HCT116 (cell line): ENCODE data around the gene SIT1. TPM values are rescaled to one million over a fixed set of nuclear protein-coding genes. Genes with fewer than 3 reads are reported as not detected.

ENCODE experiments used
- ATAC-seq: fragments of 200-7000 bp; cut with Tn5 transposase; 2 replicates; pipeline ENCODE4 v1.9.1; 2020; ENCODE audit warnings: mild to moderate bottlenecking, moderate library complexity
- BruUV-seq: library from RNA; stranded (reverse); fragments of 400-500 nt; replicated peaks from 2 replicates; lab custom pipeline; 2021; lab: Mats Ljungman, UMichigan
- CTCF ChIA-PET: fragments of 300-600 bp; sonication (Branson Sonifier 250); formaldehyde crosslinking; loops from one replicate; lab custom pipeline; 2021; ENCODE audit warnings: antibody characterized with exemption; lab: Charles Lee
- POLR2A ChIA-PET: fragments of 300-600, 350-600 bp; sonication (Branson Sonifier 250); formaldehyde crosslinking; loops from one replicate; lab custom pipeline; 2021; ENCODE audit warnings: antibody characterized with exemption; lab: Charles Lee
- RAD21 ChIA-PET, 2 experiments: fragments of 300-600 bp; sonication (Branson Sonifier 250); formaldehyde crosslinking; loops; one replicate each; lab custom pipeline; 2023; ENCODE audit warnings: low total read pairs in 2 of 2; ENCODE audit not compliant: uncharacterized antibody in 2 of 2, unreplicated experiment in 2 of 2, low non-redundant PET in 1 of 2; lab: Charles Lee
- DNase-seq: peaks from one replicate; pipeline ENCODE4 v3.0.0-alpha.2; 2010; ENCODE audit warnings: low read depth, low spot score
- H2AFZ ChIP-seq: fragments of 200-600 bp; shearing (Covaris generic), sonication (generic); 2 replicates; pipeline ENCODE4 v1.6.1; 2017; ENCODE audit warnings: low read depth, mixed run types, mixed read lengths, antibody characterized with exemption, low read length; ENCODE audit not compliant: poor library complexity, severe bottlenecking
- H3K27ac ChIP-seq: 2 replicates; pipeline ENCODE4 v1.5.1; 2012; ENCODE audit warnings: low read depth, low read length
- H3K27me3 ChIP-seq: fragments of 200-600 bp; sonication (generic); 2 replicates; pipeline ENCODE4 v1.6.1; 2016; ENCODE audit warnings: mixed run types, low read length, mixed read lengths; ENCODE audit not compliant: insufficient read depth
- H3K36me3 ChIP-seq, 2 experiments: fragments of 200-500 bp in 1 of 2; fragments of 200-600 bp in 1 of 2; sonication (Bioruptor generic) in 1 of 2; sonication (generic) in 1 of 2; 2 replicates each; pipeline versions ENCODE4 v1.5.1 to v1.6.1; 2014 to 2016; ENCODE audit warnings: low read length in 2 of 2, inconsistent platforms in 1 of 2, mixed read lengths in 1 of 2, mixed run types in 1 of 2; ENCODE audit not compliant: insufficient read depth in 2 of 2, control insufficient read depth in 1 of 2
- H3K4me1 ChIP-seq, 2 experiments: fragments of 200-600 bp in 1 of 2; sonication (generic) in 1 of 2; 2 replicates each; pipeline versions ENCODE4 v1.5.1 to v1.6.1; 2012 to 2017; ENCODE audit warnings: low read length in 2 of 2, inconsistent platforms in 1 of 2, mild to moderate bottlenecking in 1 of 2, mixed read lengths in 1 of 2, mixed run types in 1 of 2, moderate library complexity in 1 of 2; ENCODE audit not compliant: insufficient read depth in 2 of 2, control insufficient read depth in 1 of 2
- H3K4me2 ChIP-seq: fragments of 200-600 bp; sonication (generic); 2 replicates; pipeline ENCODE4 v1.6.1; 2017; ENCODE audit warnings: mixed run types, low read length, mixed read lengths
- H3K4me3 ChIP-seq, 2 experiments: fragments of 200-600 bp in 1 of 2; sonication (generic) in 1 of 2; replicated peaks in 1 of 2; 2 replicates each; pipeline ENCODE4 v1.5.1; 2011 to 2016; ENCODE audit warnings: low read length in 2 of 2, control low read depth in 1 of 2, low read depth in 1 of 2, mild to moderate bottlenecking in 1 of 2, mixed read lengths in 1 of 2, mixed run types in 1 of 2
- H3K79me2 ChIP-seq: fragments of 200-600 bp; sonication (generic); 2 replicates; pipeline ENCODE4 v1.6.1; 2017; ENCODE audit warnings: mild to moderate bottlenecking, mixed run types, low read length, moderate library complexity, mixed read lengths; ENCODE audit not compliant: insufficient read depth
- H3K9ac ChIP-seq: fragments of 200-600 bp; sonication (generic); 2 replicates; pipeline ENCODE4 v1.6.1; 2016; ENCODE audit warnings: low read length, mixed read lengths
- H3K9me2 ChIP-seq: fragments of 200-600 bp; sonication (generic), shearing (Covaris generic); 2 replicates; pipeline ENCODE4 v1.6.1; 2017; ENCODE audit warnings: mixed run types, mild to moderate bottlenecking, moderate library complexity; ENCODE audit not compliant: insufficient read depth
- H3K9me3 ChIP-seq, 2 experiments: fragments of 200-500 bp in 1 of 2; fragments of 200-600 bp in 1 of 2; sonication (Bioruptor generic) in 1 of 2; sonication (generic) in 1 of 2; 2 replicates each; pipeline ENCODE4 v1.6.1; 2014 to 2017; ENCODE audit warnings: low read length in 2 of 2, mixed read lengths in 2 of 2, inconsistent platforms in 1 of 2, low read depth in 1 of 2, mild to moderate bottlenecking in 1 of 2, mixed run types in 1 of 2, moderate library complexity in 1 of 2; ENCODE audit not compliant: control insufficient read depth in 1 of 2, insufficient read depth in 1 of 2
- H4K20me1 ChIP-seq: fragments of 200-600 bp; sonication (generic), shearing (Covaris generic); 2 replicates; pipeline ENCODE4 v1.6.1; 2017; ENCODE audit warnings: mixed run types, mild to moderate bottlenecking, moderate library complexity; ENCODE audit not compliant: insufficient read depth
- CEBPB ChIP-seq: IDR thresholded peaks from 2 replicates; pipeline ENCODE4 v1.6.1; 2012; ENCODE audit warnings: low read depth
- CTCF ChIP-seq, 3 experiments: fragments of 200-600 bp in 1 of 3; sonication (generic) in 1 of 3; IDR thresholded peaks in 2 of 3; conservative IDR thresholded peaks in 1 of 3; 2 replicates each; pipeline ENCODE4 v1.5.1; 2012 to 2017; ENCODE audit warnings: low read depth in 2 of 3, low read length in 2 of 3, antibody characterized with exemption in 1 of 3, borderline replicate concordance in 1 of 3, control low read depth in 1 of 3, mild to moderate bottlenecking in 1 of 3, mixed read lengths in 1 of 3, mixed run types in 1 of 3, moderate library complexity in 1 of 3; ENCODE audit not compliant: insufficient read depth in 1 of 3
- EGR1 ChIP-seq: IDR thresholded peaks from 2 replicates; pipeline ENCODE4 v1.6.1; 2012; ENCODE audit warnings: low read depth
- ELF1 ChIP-seq: IDR thresholded peaks from 2 replicates; pipeline ENCODE4 v1.6.1; 2012; ENCODE audit warnings: low read depth, borderline replicate concordance
- EZH2 ChIP-seq: fragments of 200-600 bp; sonication (generic); IDR thresholded peaks from 2 replicates; pipeline ENCODE4 v1.6.1; 2017; ENCODE audit warnings: antibody characterized with exemption, mixed run types
- EZH2phosphoT487 ChIP-seq: fragments of 200-600 bp; IDR thresholded peaks from 2 replicates; pipeline ENCODE4 v1.6.1; 2018; ENCODE audit warnings: antibody characterized with exemption, borderline replicate concordance
- FOSL1 ChIP-seq: IDR thresholded peaks from 2 replicates; pipeline ENCODE4 v1.6.1; 2012; ENCODE audit warnings: low read depth
- JUND ChIP-seq: IDR thresholded peaks from 2 replicates; pipeline ENCODE4 v1.6.1; 2012
- MAX ChIP-seq: IDR thresholded peaks from 2 replicates; pipeline ENCODE4 v1.6.1; 2012
- POLR2A ChIP-seq: IDR thresholded peaks from 2 replicates; pipeline ENCODE4 v1.7.0; 2011; ENCODE audit warnings: borderline replicate concordance; ENCODE audit not compliant: insufficient read depth, insufficient read length; ENCODE audit errors: extremely low read depth
- POLR2AphosphoS5 ChIP-seq: IDR thresholded peaks from 2 replicates; pipeline ENCODE4 v1.6.1; 2011; ENCODE audit warnings: mild to moderate bottlenecking, low read depth, low read length, moderate library complexity
- RAD21 ChIP-seq: IDR thresholded peaks from 2 replicates; pipeline ENCODE4 v1.6.1; 2012; ENCODE audit warnings: low read depth, mild to moderate bottlenecking
- SIN3A ChIP-seq: IDR thresholded peaks from 2 replicates; pipeline ENCODE4 v1.6.1; 2012; ENCODE audit warnings: low read depth
- SP1 ChIP-seq: IDR thresholded peaks from 2 replicates; pipeline ENCODE4 v1.6.1; 2012; ENCODE audit warnings: low read depth
- SRF ChIP-seq: IDR thresholded peaks from 2 replicates; pipeline ENCODE4 v1.6.1; 2012; ENCODE audit warnings: low read depth
- TCF7L2 ChIP-seq: IDR thresholded peaks from 2 replicates; pipeline ENCODE4 v1.7.0; 2011; ENCODE audit warnings: borderline replicate concordance, inconsistent platforms; ENCODE audit not compliant: insufficient read depth, insufficient read length; ENCODE audit errors: extremely low read depth
- YY1 ChIP-seq: IDR thresholded peaks from 2 replicates; pipeline ENCODE4 v1.6.1; 2011; ENCODE audit warnings: low read length, low read depth, moderate library complexity, mild to moderate bottlenecking; ENCODE audit not compliant: insufficient replicate concordance; ENCODE audit errors: extremely low read depth
- ZFX ChIP-seq: fragments of 450-650 bp; IDR thresholded peaks from 2 replicates; pipeline ENCODE4 v1.6.1; 2017
- intact Hi-C: fragments of 100-400 bp; cut with micrococcal nuclease; formaldehyde crosslinking; loops from 2 replicates; pipeline ENCODE4 v1.10.0; 2022
- total RNA-seq: library from RNA; stranded (reverse); gene quantifications from one replicate; pipeline ENCODE4 v1.2.1, GENCODE V29; 2021; ENCODE audit not compliant: unreplicated experiment
- TF ChIP-seq, protein P1 (sequence below): IDR thresholded peaks from 2 replicates; pipeline ENCODE4 v1.6.1; 2012; ENCODE audit warnings: low read depth
- TF ChIP-seq, protein P2 (sequence below): IDR thresholded peaks from 2 replicates; pipeline ENCODE4 v1.6.1; 2012

Gene SIT1
- total RNA-seq, 1 experiment from 2014 or later: not detected

GRCh38 chr9:35685506-35685905 lies 34.8 kb upstream of the SIT1 start:
- intact Hi-C loops: no loop called here
- ATAC-seq: no peak
- Histone ChIP-seq H3K4me2 (no peak overlapping the region), H3K79me2 (peaks cover 45% of the 10 kb centered on the region), H4K20me1 (no peaks in the 10 kb centered on the region), H3K36me3 (peaks cover 45 to 63% of the 10 kb centered on the region in 2 experiments; a peak in 3 of 4 replicates), H2AFZ (no peak overlapping the region), H3K27me3 (no peaks in the 10 kb centered on the region), H3K9ac (no peak overlapping the region), H3K4me3 (no peak overlapping the region), H3K9me3 (no peaks in the 10 kb centered on the region), H3K4me1 (peaks cover 13 to 19% of the 10 kb centered on the region in 2 experiments), H3K27ac (no peak overlapping the region), H3K9me2 (no peaks in the 10 kb centered on the region)
- DNase-seq: no peak
- BruUV-seq: no TSS peak
- ChIA-PET RAD21 (no interaction called here), POLR2A (no interaction called here), CTCF (no interaction called here)
- TF ChIP-seq CEBPB (no peak), RAD21 (no peak), SIN3A (no peak), YY1 (no peak), SRF (no peak), ELF1 (no peak), EGR1 (no peak), JUND (no peak), SP1 (no peak), ZFX (no peak), POLR2AphosphoS5 (no peak), EZH2 (no peak), POLR2A (no peak), MAX (no peak), CTCF (IDR thresholded peaks at IDR 0.05 in 2 of 3, conservative IDR thresholded peaks at IDR 0.05 in 1 of 3; ENCODE audit: borderline replicate concordance in 1 of 3, insufficient read depth in 1 of 3, low read depth in 2 of 3, low read length in 2 of 3) (no peak), FOSL1 (no peak), TCF7L2 (no peak), EZH2phosphoT487 (no peak)
- TF ChIP-seq, protein P1, sequence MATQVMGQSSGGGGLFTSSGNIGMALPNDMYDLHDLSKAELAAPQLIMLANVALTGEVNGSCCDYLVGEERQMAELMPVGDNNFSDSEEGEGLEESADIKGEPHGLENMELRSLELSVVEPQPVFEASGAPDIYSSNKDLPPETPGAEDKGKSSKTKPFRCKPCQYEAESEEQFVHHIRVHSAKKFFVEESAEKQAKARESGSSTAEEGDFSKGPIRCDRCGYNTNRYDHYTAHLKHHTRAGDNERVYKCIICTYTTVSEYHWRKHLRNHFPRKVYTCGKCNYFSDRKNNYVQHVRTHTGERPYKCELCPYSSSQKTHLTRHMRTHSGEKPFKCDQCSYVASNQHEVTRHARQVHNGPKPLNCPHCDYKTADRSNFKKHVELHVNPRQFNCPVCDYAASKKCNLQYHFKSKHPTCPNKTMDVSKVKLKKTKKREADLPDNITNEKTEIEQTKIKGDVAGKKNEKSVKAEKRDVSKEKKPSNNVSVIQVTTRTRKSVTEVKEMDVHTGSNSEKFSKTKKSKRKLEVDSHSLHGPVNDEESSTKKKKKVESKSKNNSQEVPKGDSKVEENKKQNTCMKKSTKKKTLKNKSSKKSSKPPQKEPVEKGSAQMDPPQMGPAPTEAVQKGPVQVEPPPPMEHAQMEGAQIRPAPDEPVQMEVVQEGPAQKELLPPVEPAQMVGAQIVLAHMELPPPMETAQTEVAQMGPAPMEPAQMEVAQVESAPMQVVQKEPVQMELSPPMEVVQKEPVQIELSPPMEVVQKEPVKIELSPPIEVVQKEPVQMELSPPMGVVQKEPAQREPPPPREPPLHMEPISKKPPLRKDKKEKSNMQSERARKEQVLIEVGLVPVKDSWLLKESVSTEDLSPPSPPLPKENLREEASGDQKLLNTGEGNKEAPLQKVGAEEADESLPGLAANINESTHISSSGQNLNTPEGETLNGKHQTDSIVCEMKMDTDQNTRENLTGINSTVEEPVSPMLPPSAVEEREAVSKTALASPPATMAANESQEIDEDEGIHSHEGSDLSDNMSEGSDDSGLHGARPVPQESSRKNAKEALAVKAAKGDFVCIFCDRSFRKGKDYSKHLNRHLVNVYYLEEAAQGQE: no peak
- TF ChIP-seq, protein P2, sequence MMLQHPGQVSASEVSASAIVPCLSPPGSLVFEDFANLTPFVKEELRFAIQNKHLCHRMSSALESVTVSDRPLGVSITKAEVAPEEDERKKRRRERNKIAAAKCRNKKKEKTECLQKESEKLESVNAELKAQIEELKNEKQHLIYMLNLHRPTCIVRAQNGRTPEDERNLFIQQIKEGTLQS: no peak
